Measurements from ENCODE around the gene MLLT3. TPM values are rescaled to one million over a fixed set of nuclear protein-coding genes. Genes with fewer than 3 reads are reported as not detected.

The MLLT3 gene
- total and polyA plus RNA-seq, 2 donors (not counting 3 experiments of a cell fraction or from before 2014, with no cell fraction given) = 6.1 to 10.0 TPM

DNA sequence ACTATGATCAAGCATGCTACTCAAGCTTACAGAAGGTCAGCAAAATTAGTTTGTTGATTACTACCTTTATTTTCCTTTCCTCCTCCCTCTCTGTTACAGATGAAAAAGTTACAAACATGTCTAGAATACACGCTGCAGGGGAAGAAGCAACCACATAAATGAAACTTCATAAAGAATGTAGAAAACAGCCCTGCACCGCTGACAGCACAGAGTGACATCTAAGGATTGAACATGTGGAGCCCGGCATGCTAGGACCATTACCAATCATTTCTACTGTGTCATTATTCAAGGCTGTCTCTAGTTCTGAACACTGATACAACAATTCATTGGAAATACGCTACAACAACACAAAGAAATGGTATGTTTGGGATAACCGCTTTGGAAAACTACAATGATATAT, 261.1 kb downstream of the MLLT3 start:
- Histone ChIP-seq H3K4me2 (ENCODE audit: insufficient read depth, low read length) (no peak overlapping the region), H3K9me1 (replicated peaks; ENCODE audit: control insufficient read depth, extremely low read depth, insufficient read depth, low read length) (no peaks in the 10 kb centered on the region), H3K27me3 (ENCODE audit: control insufficient read depth in 2 of 2, insufficient read depth in 2 of 2, low read length in 2 of 2) (no peaks in the 10 kb centered on the region), H3K9me3 (replicated peaks; ENCODE audit: control insufficient read depth, insufficient read depth, low read length) (no peaks in the 10 kb centered on the region), H4K20me1 (replicated peaks; ENCODE audit: control insufficient read depth, extremely low read depth, insufficient read depth, low read length) (no peaks in the 10 kb centered on the region), H3K27ac (ENCODE audit: insufficient read depth, low read depth, low read length) (no peak overlapping the region), H3K36me3 (ENCODE audit: control insufficient read depth in 2 of 2, extremely low read depth in 1 of 2, insufficient read depth in 2 of 2, low read length in 2 of 2) (no peaks in the 10 kb centered on the region), H3K4me3 (replicated peaks in 1 of 3; ENCODE audit: insufficient read depth in 1 of 3, low read depth in 1 of 3, low read length in 3 of 3) (no peak overlapping the region), H3K4me1 (ENCODE audit: control insufficient read depth, extremely low read depth, insufficient read depth, low read length) (peaks cover 13% of the 10 kb centered on the region), H3K79me2 (ENCODE audit: control insufficient read depth, insufficient read depth, low read length) (no peaks in the 10 kb centered on the region), H2AFZ (ENCODE audit: low read depth, low read length) (no peak overlapping the region), H3K9ac (replicated peaks; ENCODE audit: extremely low read depth, insufficient read depth, low read length) (no peak overlapping the region)
- ChIA-PET CTCF (no interaction called here), POLR2A (no interaction called here)
- intact Hi-C loops (cut with micrococcal nuclease) = no loop called here
- DNase-seq (ENCODE audit: low read depth, low spot score) (no peak), FAIRE-seq (no peak)
- no TSS peak for BruUV-seq (replicated peaks)
- TF ChIP-seq MAX (IDR thresholded peaks at IDR 0.05; ENCODE audit: insufficient read depth, insufficient read length) = no peak
- no peak for TF ChIP-seq POLR2AphosphoS5 (IDR thresholded peaks at IDR 0.05; ENCODE audit: insufficient read depth, low read depth, low read length)
- TF ChIP-seq POLR2A (IDR thresholded peaks at IDR 0.05; ENCODE audit: low read depth, low read length) = no peak
- TF ChIP-seq JUN (IDR thresholded peaks at IDR 0.05; ENCODE audit: borderline replicate concordance, insufficient read depth, insufficient read length, low read depth) = no peak
- TF ChIP-seq FOS (IDR thresholded peaks at IDR 0.05; ENCODE audit: borderline replicate concordance, insufficient read depth, low read length) = no peak
- TF ChIP-seq MYC (IDR thresholded peaks at IDR 0.05; ENCODE audit: low read depth, low read length) = no peak
- no peak for TF ChIP-seq EZH2 (IDR thresholded peaks at IDR 0.05; ENCODE audit: borderline replicate concordance, low read depth, low read length, severe bottlenecking)
- TF ChIP-seq, protein P1, sequence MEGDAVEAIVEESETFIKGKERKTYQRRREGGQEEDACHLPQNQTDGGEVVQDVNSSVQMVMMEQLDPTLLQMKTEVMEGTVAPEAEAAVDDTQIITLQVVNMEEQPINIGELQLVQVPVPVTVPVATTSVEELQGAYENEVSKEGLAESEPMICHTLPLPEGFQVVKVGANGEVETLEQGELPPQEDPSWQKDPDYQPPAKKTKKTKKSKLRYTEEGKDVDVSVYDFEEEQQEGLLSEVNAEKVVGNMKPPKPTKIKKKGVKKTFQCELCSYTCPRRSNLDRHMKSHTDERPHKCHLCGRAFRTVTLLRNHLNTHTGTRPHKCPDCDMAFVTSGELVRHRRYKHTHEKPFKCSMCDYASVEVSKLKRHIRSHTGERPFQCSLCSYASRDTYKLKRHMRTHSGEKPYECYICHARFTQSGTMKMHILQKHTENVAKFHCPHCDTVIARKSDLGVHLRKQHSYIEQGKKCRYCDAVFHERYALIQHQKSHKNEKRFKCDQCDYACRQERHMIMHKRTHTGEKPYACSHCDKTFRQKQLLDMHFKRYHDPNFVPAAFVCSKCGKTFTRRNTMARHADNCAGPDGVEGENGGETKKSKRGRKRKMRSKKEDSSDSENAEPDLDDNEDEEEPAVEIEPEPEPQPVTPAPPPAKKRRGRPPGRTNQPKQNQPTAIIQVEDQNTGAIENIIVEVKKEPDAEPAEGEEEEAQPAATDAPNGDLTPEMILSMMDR (IDR thresholded peaks at IDR 0.05; ENCODE audit: extremely low read depth in 1 of 2, insufficient read depth in 1 of 2, low read depth in 1 of 2, low read length in 2 of 2) = no peak
- no peak for TF ChIP-seq GATA2 (IDR thresholded peaks at IDR 0.05; ENCODE audit: insufficient read depth, insufficient read length, low read depth, low read length)
- dilution Hi-C loops (cut with MboI; ENCODE audit: extremely low pct_ligation_motif_present, low sequenced_read_pairs) = no loop called here

Data from endothelial cell of umbilical vein (primary cell).